ENCODE results near the gene PHLDB3. TPM values are rescaled to one million over a fixed set of nuclear protein-coding genes. Genes with fewer than 3 reads are reported as not detected.
A peak's percentile ranks its signal among the peaks of the same experiment; 100 is the strongest.

Gene PHLDB3
- polyA plus RNA-seq, 1 of the 3 experiments (the other 2 are of a cell fraction) = 15.6 TPM

GRCh38 chr19:43505186-43505456 is 575 bp upstream of the PHLDB3 start:
- H3K4me3 ChIP-seq (ENCODE audit: low read depth in 2 of 2, low read length in 1 of 2) = no peak overlapping the region

GRCh38 chr19:43503501-43504425 is 783 bp downstream of the PHLDB3 start:
- 3% methylated on average over 45 of the region's 64 CpGs for whole genome bisulfite sequencing (ENCODE audit: low lambda C conversion rate)
- POLR2A ChIA-PET = interaction anchor here (0.6 kb wide), 1 partner anchor 61 kb away, joined by 4 read pairs; no protein-coding TSS in a partner anchor
- peak; percentile 99 for DNase-seq
- Histone ChIP-seq H3K79me2 (ENCODE audit: insufficient read depth) (no peaks in the 10 kb centered on the region), H3K4me1 (ENCODE audit: control insufficient read depth in 1 of 2, insufficient read depth in 2 of 2, low read depth in 1 of 2, low read length in 1 of 2) (peaks cover 3 to 4% of the 10 kb centered on the region in 2 experiments; a peak in 1 of 4 replicates), H4K20me1 (ENCODE audit: insufficient read depth) (no peaks in the 10 kb centered on the region), H3K27me3 (ENCODE audit: insufficient read depth) (no peaks in the 10 kb centered on the region), H3K4me3 (ENCODE audit: low read depth in 2 of 2, low read length in 1 of 2) (peak overlapping the region; percentile 64 to 98), H3F3A (replicated peaks; ENCODE audit: insufficient read depth) (peaks cover 10% of the 10 kb centered on the region), H2AFZ (ENCODE audit: low read depth) (peak overlapping the region; percentile 96), H3K9me3 (no peaks in the 10 kb centered on the region), H3K9me2 (no peaks in the 10 kb centered on the region), H3K9ac (peak overlapping the region; percentile 81), H3K36me3 (replicated peaks in 1 of 2; ENCODE audit: control insufficient read depth in 1 of 2, insufficient read depth in 2 of 2, low read length in 1 of 2) (peaks cover 3 to 4% of the 10 kb centered on the region in 2 experiments), H3K27ac (ENCODE audit: low read depth in 2 of 2, low read length in 1 of 2) (peak overlapping the region; percentile 68), H3K4me2 (peak overlapping the region; percentile 97)
- CTCF ChIA-PET = interaction anchor here (0.6 to 4.3 kb wide), 14 partner anchors 8 to 1788 kb away, joined by 3 to 42 read pairs (median 3); no protein-coding TSS in a partner anchor
- TF ChIP-seq TEAD4 (IDR thresholded peaks at IDR 0.05; ENCODE audit: borderline replicate concordance, insufficient read depth) = 0 out of 2 replicates have a peak, but pooled peaks have one; percentile 23
- peak; percentile 70 for TF ChIP-seq YY1 (IDR thresholded peaks at IDR 0.05; ENCODE audit: low read depth)
- TF ChIP-seq TAF1 (IDR thresholded peaks at IDR 0.05; ENCODE audit: borderline replicate concordance, low read depth, low read length) = no peak
- peak; percentile 37 for TF ChIP-seq RAD21 (IDR thresholded peaks at IDR 0.05; ENCODE audit: low read length)
- TF ChIP-seq RFX5 (IDR thresholded peaks at IDR 0.05; ENCODE audit: low read length) = no peak
- TF ChIP-seq NRF1 (IDR thresholded peaks at IDR 0.05; ENCODE audit: low read depth, low read length) = peak; percentile 40
- 0 out of 2 replicates have a peak, but pooled peaks have one; percentile 12 for TF ChIP-seq MAX (IDR thresholded peaks at IDR 0.05; ENCODE audit: low read depth)
- TF ChIP-seq MXI1 (IDR thresholded peaks at IDR 0.05; ENCODE audit: low read depth, low read length) = peak; percentile 30

More at GRCh38 chr19:43505186-43505456, 575 bp upstream of the PHLDB3 start:
- Histone ChIP-seq H3K9me3 (no peaks in the 10 kb centered on the region), H3K4me1 (ENCODE audit: control insufficient read depth in 1 of 2, insufficient read depth in 2 of 2, low read depth in 1 of 2, low read length in 1 of 2) (peaks cover 3 to 4% of the 10 kb centered on the region in 2 experiments; a peak in 1 of 4 replicates), H3K79me2 (ENCODE audit: insufficient read depth) (no peaks in the 10 kb centered on the region), H3K9me2 (no peaks in the 10 kb centered on the region), H3K27me3 (ENCODE audit: insufficient read depth) (no peaks in the 10 kb centered on the region), H4K20me1 (ENCODE audit: insufficient read depth) (no peaks in the 10 kb centered on the region), H3K27ac (ENCODE audit: low read depth in 2 of 2, low read length in 1 of 2) (no peak overlapping the region), H3K9ac (peak overlapping the region; percentile 81; the same call in 1 of the 2 replicates), H3K4me2 (0 out of 2 replicates have a peak overlapping the region, but pooled peaks have one; percentile 97), H3K36me3 (replicated peaks in 1 of 2; ENCODE audit: control insufficient read depth in 1 of 2, insufficient read depth in 2 of 2, low read length in 1 of 2) (peaks cover 4 to 6% of the 10 kb centered on the region in 2 experiments), H3F3A (replicated peaks; ENCODE audit: insufficient read depth) (peaks cover 10% of the 10 kb centered on the region), H2AFZ (ENCODE audit: low read depth) (peak overlapping the region; percentile 95; the same call in 1 of the 2 replicates)
- no peak for DNase-seq
- WGBS (ENCODE audit: low lambda C conversion rate) = 97% methylated on average over 3 of the region's 3 CpGs
- CTCF ChIA-PET = interaction anchor here (0.9 to 4.3 kb wide), 7 partner anchors 14 to 90 kb away, joined by 3 to 42 read pairs (median 6); no protein-coding TSS in a partner anchor
- TF ChIP-seq NFIC (IDR thresholded peaks at IDR 0.05; ENCODE audit: borderline replicate concordance) (no peak), RCOR1 (IDR thresholded peaks at IDR 0.05; ENCODE audit: low read length) (no peak), PBX3 (IDR thresholded peaks at IDR 0.05) (no peak), RAD21 (IDR thresholded peaks at IDR 0.05; ENCODE audit: low read length) (no peak), RXRA (IDR thresholded peaks at IDR 0.05; ENCODE audit: borderline replicate concordance, low read depth) (no peak), NRF1 (IDR thresholded peaks at IDR 0.05; ENCODE audit: low read depth, low read length) (no peak), SIN3A (IDR thresholded peaks at IDR 0.05; ENCODE audit: borderline replicate concordance, low read depth, low read length) (no peak), TAF1 (IDR thresholded peaks at IDR 0.05; ENCODE audit: borderline replicate concordance, low read depth, low read length) (no peak), FOSL2 (IDR thresholded peaks at IDR 0.05; ENCODE audit: borderline replicate concordance, low read depth) (no peak)
- POLR2A ChIA-PET = no interaction called here

Data from SK-N-SH (cell line).